G401.6 (cell line): ENCODE data around the gene MAST1.
"Not testable (repeated sequence)": the region's sequence is repeated elsewhere in the genome, so short reads cannot be mapped to it uniquely, and the experiment has no call there.

Experiments used
- FAIRE-seq: peaks from 2 replicates; lab custom pipeline; 2012; peaks lifted over from hg19 to GRCh38; lab: Jason Lieb, UNC

Gene MAST1

GRCh38 chr19:12896460-12896859 lies 58.1 kb downstream of the MAST1 start:
- FAIRE-seq, result no peak

GRCh38 chr19:12899891-12900518 lies 61.7 kb downstream of the MAST1 start:
- no peak for FAIRE-seq

GRCh38 chr19:12907166-12907565 lies 68.9 kb downstream of the MAST1 start:
- FAIRE-seq, result no peak

- no peak for FAIRE-seq
Measured at GRCh38 chr19:12912571-12912970, 74.3 kb downstream of the MAST1 start.

DNA sequence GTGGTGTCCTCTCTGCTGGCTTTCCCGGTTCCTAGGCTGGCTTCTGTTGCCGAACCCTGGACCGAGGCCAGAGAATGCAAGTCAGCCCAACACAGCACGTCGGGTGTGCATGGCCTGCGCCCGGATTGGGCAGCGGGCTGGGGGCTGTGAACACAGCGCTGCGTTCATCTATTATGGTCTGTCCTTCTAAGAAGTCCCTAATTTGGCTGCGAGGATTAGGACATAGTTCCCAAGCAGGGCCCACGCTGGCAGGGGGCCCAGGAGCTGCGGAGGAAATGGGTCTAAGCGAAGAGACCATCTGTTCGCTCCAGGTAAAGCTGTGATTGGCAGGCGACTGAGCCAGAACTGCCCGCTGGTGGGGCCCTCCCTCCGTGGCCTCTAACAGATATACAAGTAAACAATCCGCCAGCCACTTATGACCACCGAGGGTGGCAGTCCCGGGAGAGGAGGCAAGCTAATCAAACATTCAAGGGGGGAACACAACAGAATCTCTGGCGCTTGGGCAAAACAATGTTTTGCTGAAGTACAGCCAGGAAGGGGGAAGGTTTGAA lies 74.8 kb downstream of the MAST1 start:
- FAIRE-seq, result no peak

GRCh38 chr19:12913851-12914690 lies 75.8 kb downstream of the MAST1 start:
- FAIRE-seq, result no peak

DNA sequence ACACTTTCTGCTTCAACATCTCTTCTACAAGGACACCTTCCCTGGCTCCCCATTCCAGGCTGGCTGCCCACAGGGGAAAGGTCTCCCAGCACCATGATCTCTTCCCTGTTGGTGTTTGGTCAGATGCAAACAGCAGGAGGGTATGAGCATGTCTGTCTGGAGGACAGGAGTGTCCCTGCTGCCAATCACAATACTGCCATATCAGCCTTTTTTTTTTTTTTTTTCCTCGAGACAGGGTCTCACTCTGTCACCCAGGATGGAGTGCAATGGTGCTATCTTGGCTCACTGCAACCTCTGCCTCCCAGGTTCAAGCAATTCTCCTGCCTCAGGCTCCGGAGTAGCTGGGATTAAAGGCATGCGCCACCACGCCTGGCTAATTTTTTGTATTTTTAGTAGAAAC lies 77.5 kb downstream of the MAST1 start:
- FAIRE-seq, result not testable (repeated sequence)

GRCh38 chr19:12918253-12918652 lies 79.9 kb downstream of the MAST1 start:
- FAIRE-seq, result no peak

DNA sequence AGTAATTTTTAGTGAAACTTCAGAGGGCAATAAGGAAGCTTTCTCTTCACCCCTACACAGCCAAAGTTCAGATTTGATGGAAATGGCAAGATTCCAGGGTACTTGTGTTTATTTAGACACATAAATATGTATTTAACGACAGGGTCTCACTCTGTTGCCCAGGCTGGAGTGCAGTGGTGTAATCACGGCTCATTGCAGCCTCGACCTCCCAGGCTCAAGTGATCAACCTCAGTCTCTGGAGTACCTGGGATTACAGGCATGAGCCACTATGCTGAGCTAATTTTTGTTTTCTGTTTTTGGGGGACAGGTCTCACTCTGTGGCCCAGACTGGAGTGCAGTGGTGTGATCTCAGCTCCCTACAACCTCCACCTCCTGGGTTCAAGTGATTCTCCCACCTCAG lies 82.7 kb downstream of the MAST1 start:
- no peak for FAIRE-seq

- no peak for FAIRE-seq
Measured at GRCh38 chr19:12922959-12923358, 84.6 kb downstream of the MAST1 start.
